Endodermal cell (in vitro differentiated cells): ENCODE results near the gene PIMREG. TPM values are rescaled to one million over a fixed set of nuclear protein-coding genes. Genes with fewer than 3 reads are reported as not detected.

Experiments used
- DNase-seq: peaks from one replicate; pipeline ENCODE4 v3.0.0-alpha.2; 2017
- H3K27ac ChIP-seq: 2 replicates; pipeline ENCODE4 v1.5.1; 2013; ENCODE audit warnings: mild to moderate bottlenecking, low read depth, low read length, moderate library complexity
- H3K27me3 ChIP-seq: 2 replicates; pipeline ENCODE4 v1.6.1; 2013; ENCODE audit warnings: mild to moderate bottlenecking, low read length, moderate library complexity; ENCODE audit not compliant: insufficient read depth, control insufficient read depth, poor library complexity, severe bottlenecking
- H3K36me3 ChIP-seq: 2 replicates; pipeline ENCODE4 v1.7.0; 2013; ENCODE audit warnings: mild to moderate bottlenecking, low read length, moderate library complexity; ENCODE audit not compliant: control insufficient read depth, insufficient read depth
- H3K4me1 ChIP-seq: one replicate; pipeline ENCODE4 v1.7.0; 2013; ENCODE audit warnings: low read length; ENCODE audit not compliant: control insufficient read depth, insufficient read depth
- H3K4me3 ChIP-seq: 2 replicates; pipeline ENCODE4 v1.5.1; 2013; ENCODE audit warnings: mild to moderate bottlenecking, low read length, moderate library complexity
- H3K9ac ChIP-seq: 2 replicates; pipeline ENCODE4 v1.6.1; 2013; ENCODE audit warnings: mild to moderate bottlenecking, low read length, moderate library complexity; ENCODE audit not compliant: poor library complexity, severe bottlenecking; ENCODE audit errors: extremely low read depth
- H3K9me3 ChIP-seq: 2 replicates; pipeline ENCODE4 v1.6.1; 2013; ENCODE audit warnings: mild to moderate bottlenecking, low read length, moderate library complexity; ENCODE audit not compliant: control insufficient read depth
- H3K27ac Mint-ChIP-seq: 2 replicates; pipeline ENCODE4 v1.8.0; 2020; ENCODE audit warnings: mixed read lengths
- H3K27me3 Mint-ChIP-seq: 2 replicates; pipeline ENCODE4 v1.8.0; 2021; ENCODE audit warnings: mild to moderate bottlenecking, mixed read lengths; ENCODE audit not compliant: insufficient read depth
- H3K36me3 Mint-ChIP-seq: 2 replicates; pipeline ENCODE4 v1.8.0; 2020; ENCODE audit warnings: low read depth, mixed read lengths
- H3K4me1 Mint-ChIP-seq: 2 replicates; pipeline ENCODE4 v1.8.0; 2020; ENCODE audit warnings: mixed read lengths
- H3K4me3 Mint-ChIP-seq: 2 replicates; pipeline ENCODE4 v1.8.0; 2020; ENCODE audit warnings: mild to moderate bottlenecking, moderate library complexity, mixed read lengths
- H3K9me3 Mint-ChIP-seq: 2 replicates; pipeline ENCODE4 v1.8.0; 2020; ENCODE audit warnings: mild to moderate bottlenecking, mixed read lengths
- WGBS, 2 experiments: methylation state at CpG; one replicate each; pipeline versions ENCODE4 v1.1.5 to v1.1.7; 2013; ENCODE audit warnings: missing lambda C conversion rate in 2 of 2, mixed read lengths in 1 of 2; ENCODE audit not compliant: insufficient coverage in 1 of 2, insufficient read length in 1 of 2; 5-methylcytosine and 5-hydroxymethylcytosine counted together
- total RNA-seq, 2 donors: library from RNA; stranded (reverse); fragmentation: NEBNext Ultra II Directional in 1 of 2; extraction: Animal tissue kit (Norgen Biotek cat#: 25700) in 1 of 2; gene quantifications; 2 replicates in 1 of 2; 3 replicates in 1 of 2; pipeline ENCODE4 v1.2.1, GENCODE V29; 2021
- TF ChIP-seq, protein P1 (sequence below): fragments of 200-600 bp; sonication (generic); conservative IDR thresholded peaks from 2 replicates; pipeline ENCODE4 v1.5.0; 2021; ENCODE audit warnings: antibody characterized with exemption, mild to moderate bottlenecking

Gene PIMREG
- total RNA-seq, 2 donors from 2014 or later, result 33.4 to 68.7 TPM

DNA sequence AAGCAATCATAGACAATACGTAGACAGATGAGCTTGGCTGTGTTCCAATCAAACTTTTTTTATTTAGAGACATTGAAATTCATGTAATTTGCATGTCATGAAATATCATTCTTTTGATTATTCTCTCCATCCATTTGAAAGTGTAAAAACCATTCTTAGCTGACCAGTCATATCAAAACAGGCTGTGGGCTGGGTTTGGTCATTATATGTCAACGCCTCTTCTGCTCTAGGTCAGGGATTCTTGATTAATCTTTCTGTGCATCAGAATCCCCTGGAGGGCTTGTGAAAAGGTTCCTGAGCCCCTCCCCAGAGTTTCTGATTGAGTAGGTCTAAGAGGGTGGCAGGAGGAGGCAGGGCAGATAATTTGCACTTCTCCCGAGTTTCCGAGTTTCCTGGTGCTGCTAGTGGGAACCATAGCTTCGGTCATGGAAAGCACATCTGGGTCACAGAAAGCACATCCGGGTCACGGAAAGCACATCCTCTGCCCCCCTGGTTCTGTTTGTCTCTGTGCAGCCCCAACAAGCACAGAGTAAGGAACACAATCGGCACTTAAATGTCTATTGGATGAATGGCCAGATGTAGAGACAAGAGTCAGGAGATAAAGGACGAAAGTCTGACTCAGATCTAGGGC, 16.4 kb downstream of the PIMREG start:
- H3K9me3 ChIP-seq, result no peaks in the 10 kb centered on the region
- no peaks in the 10 kb centered on the region for H3K4me1 ChIP-seq
- H3K36me3 Mint-ChIP-seq, result no peaks in the 10 kb centered on the region
- DNase-seq, result no peak
- H3K4me3 ChIP-seq, result no peak overlapping the region
- peaks cover 3% of the 10 kb centered on the region for H3K27me3 Mint-ChIP-seq
- H3K36me3 ChIP-seq, result no peaks in the 10 kb centered on the region
- no peaks in the 10 kb centered on the region for H3K9me3 Mint-ChIP-seq
- no peak overlapping the region for H3K9ac ChIP-seq
- no peak overlapping the region for H3K27ac Mint-ChIP-seq
- WGBS, 2 experiments, result 92 to 93% methylated on average over 7 to 9 of the region's 9 CpGs
- no peak overlapping the region for H3K27ac ChIP-seq
- TF ChIP-seq, protein P1, sequence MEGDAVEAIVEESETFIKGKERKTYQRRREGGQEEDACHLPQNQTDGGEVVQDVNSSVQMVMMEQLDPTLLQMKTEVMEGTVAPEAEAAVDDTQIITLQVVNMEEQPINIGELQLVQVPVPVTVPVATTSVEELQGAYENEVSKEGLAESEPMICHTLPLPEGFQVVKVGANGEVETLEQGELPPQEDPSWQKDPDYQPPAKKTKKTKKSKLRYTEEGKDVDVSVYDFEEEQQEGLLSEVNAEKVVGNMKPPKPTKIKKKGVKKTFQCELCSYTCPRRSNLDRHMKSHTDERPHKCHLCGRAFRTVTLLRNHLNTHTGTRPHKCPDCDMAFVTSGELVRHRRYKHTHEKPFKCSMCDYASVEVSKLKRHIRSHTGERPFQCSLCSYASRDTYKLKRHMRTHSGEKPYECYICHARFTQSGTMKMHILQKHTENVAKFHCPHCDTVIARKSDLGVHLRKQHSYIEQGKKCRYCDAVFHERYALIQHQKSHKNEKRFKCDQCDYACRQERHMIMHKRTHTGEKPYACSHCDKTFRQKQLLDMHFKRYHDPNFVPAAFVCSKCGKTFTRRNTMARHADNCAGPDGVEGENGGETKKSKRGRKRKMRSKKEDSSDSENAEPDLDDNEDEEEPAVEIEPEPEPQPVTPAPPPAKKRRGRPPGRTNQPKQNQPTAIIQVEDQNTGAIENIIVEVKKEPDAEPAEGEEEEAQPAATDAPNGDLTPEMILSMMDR, result no peak
- no peak overlapping the region for H3K4me3 Mint-ChIP-seq
- H3K4me1 Mint-ChIP-seq, result no peaks in the 10 kb centered on the region
- no peaks in the 10 kb centered on the region for H3K27me3 ChIP-seq

DNA sequence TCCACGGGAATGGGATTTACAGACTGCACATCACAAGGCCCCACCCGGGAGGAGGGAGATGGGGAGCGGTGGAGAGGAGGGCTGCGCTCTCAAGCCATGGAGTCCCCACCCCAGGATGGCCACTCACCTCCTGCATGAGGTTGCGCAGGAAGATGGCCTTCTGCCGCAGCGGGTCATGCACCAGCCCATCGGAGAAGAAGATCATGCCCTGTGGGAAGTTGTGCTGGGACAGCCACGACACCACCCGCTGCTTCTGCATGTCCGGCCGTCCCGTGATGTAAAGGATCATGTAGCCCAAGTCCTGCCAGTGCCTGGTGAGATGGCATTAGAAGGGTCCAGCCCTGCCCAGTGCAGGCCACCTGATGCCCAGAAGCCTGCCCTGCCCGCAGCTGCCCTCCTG, 17.0 kb downstream of the PIMREG start:
- Histone ChIP-seq H3K4me3 (no peak overlapping the region), H3K9ac (no peak overlapping the region), H3K27ac (no peak overlapping the region), H3K4me1 (no peaks in the 10 kb centered on the region), H3K36me3 (no peaks in the 10 kb centered on the region), H3K27me3 (no peaks in the 10 kb centered on the region), H3K9me3 (no peaks in the 10 kb centered on the region)
- Mint-ChIP-seq H3K4me1 (no peaks in the 10 kb centered on the region), H3K27me3 (peaks cover under 1% of the 10 kb centered on the region), H3K4me3 (no peak overlapping the region), H3K9me3 (no peaks in the 10 kb centered on the region), H3K36me3 (no peaks in the 10 kb centered on the region), H3K27ac (no peak overlapping the region)
- 90% methylated on average over 2 to 14 of the region's 14 CpGs for WGBS, 2 experiments
- TF ChIP-seq, protein P1, result no peak
- no peak for DNase-seq

DNA sequence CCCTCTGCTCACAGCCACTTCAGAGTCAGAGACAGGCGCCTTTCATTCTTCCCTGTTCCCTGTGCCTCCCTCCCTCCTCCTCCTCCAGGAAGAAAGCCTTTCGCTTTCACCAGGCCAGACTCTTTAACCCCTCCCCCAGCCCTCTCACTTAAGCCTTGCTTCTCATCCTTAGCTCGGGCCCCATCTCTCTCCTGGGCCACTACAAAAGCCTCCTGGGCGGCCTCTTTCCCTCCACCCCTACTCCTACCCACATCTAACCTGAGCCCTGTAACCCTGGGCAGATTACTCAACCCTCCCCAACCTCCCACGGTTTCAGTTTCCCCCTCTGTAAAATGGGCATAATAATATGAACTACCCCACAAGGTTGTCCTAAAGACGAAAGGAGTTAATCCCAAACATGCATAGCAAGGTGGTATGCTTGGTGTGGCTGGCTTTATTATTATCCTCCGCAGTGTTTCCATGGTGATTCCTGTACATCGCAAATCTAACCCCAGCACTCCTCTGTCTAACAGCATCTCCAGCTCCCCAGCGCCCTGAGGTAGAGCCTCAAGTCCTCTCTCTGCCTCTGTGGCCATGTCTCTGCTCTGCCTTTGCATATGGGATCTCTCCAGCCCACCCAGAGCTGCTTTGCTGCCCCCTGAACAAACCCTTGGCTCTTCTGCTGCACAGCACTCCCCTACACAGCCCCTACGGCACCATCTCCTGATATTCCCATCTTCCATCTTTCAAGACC, 17.7 kb downstream of the PIMREG start:
- no peak overlapping the region for H3K27ac Mint-ChIP-seq
- no peak overlapping the region for H3K4me3 Mint-ChIP-seq
- Histone ChIP-seq H3K4me3 (no peak overlapping the region), H3K9me3 (no peaks in the 10 kb centered on the region), H3K36me3 (no peaks in the 10 kb centered on the region), H3K4me1 (no peaks in the 10 kb centered on the region), H3K9ac (no peak overlapping the region), H3K27ac (no peak overlapping the region), H3K27me3 (no peaks in the 10 kb centered on the region)
- TF ChIP-seq, protein P1, result no peak
- no peaks in the 10 kb centered on the region for H3K9me3 Mint-ChIP-seq
- WGBS, 2 experiments, result 68 to 75% methylated on average over 6 to 10 of the region's 10 CpGs
- no peaks in the 10 kb centered on the region for H3K27me3 Mint-ChIP-seq
- H3K4me1 Mint-ChIP-seq, result no peaks in the 10 kb centered on the region
- peak; percentile 80 for DNase-seq
- H3K36me3 Mint-ChIP-seq, result no peaks in the 10 kb centered on the region
